ENCODE results near the gene FMOD.

Gene FMOD

GRCh38 chr1:203371288-203371687 is 20.4 kb upstream of the FMOD start:
- DNase-seq (ENCODE audit: low read depth), result no peak
- in situ Hi-C loops (cut with HindIII; ENCODE audit: low sequenced_read_pairs), result no loop called here
- H3K4me3 ChIP-seq (ENCODE audit: low read depth, low read length), result no peak overlapping the region
- no peak for TF ChIP-seq CTCF (IDR thresholded peaks at IDR 0.05; ENCODE audit: low read depth, low read length, missing control alignments)

GRCh38 chr1:203369666-203370065 is 18.7 kb upstream of the FMOD start:
- in situ Hi-C loops (cut with HindIII; ENCODE audit: low sequenced_read_pairs), result loop anchor here (5.0 to 10.0 kb wide), 2 partner anchors 58 to 365 kb away; no protein-coding TSS in a partner anchor
- TF ChIP-seq CTCF (IDR thresholded peaks at IDR 0.05; ENCODE audit: low read depth, low read length, missing control alignments), result no peak
- no peak for DNase-seq (ENCODE audit: low read depth)

GRCh38 chr1:203368624-203369451 is 17.9 kb upstream of the FMOD start:
- in situ Hi-C loops (cut with HindIII; ENCODE audit: low sequenced_read_pairs), result loop anchor here (5.0 to 10.0 kb wide), 2 partner anchors 58 to 366 kb away; no protein-coding TSS in a partner anchor
- DNase-seq (ENCODE audit: low read depth), result no peak
- TF ChIP-seq CTCF (IDR thresholded peaks at IDR 0.05; ENCODE audit: low read depth, low read length, missing control alignments), result no peak
- H3K4me3 ChIP-seq (ENCODE audit: low read depth, low read length), result no peak overlapping the region

More at GRCh38 chr1:203369666-203370065, 18.7 kb upstream of the FMOD start:
- no peak overlapping the region for H3K4me3 ChIP-seq (ENCODE audit: low read depth, low read length)

GRCh38 chr1:203367057-203367456 is 16.1 kb upstream of the FMOD start:
- DNase-seq (ENCODE audit: low read depth), result no peak
- no peak for TF ChIP-seq CTCF (IDR thresholded peaks at IDR 0.05; ENCODE audit: low read depth, low read length, missing control alignments)
- in situ Hi-C loops (cut with HindIII; ENCODE audit: low sequenced_read_pairs), result loop anchor here (5.0 to 10.0 kb wide), 2 partner anchors 60 to 368 kb away; no protein-coding TSS in a partner anchor
- no peak overlapping the region for H3K4me3 ChIP-seq (ENCODE audit: low read depth, low read length)

- no peak for DNase-seq (ENCODE audit: low read depth)
- H3K4me3 ChIP-seq (ENCODE audit: low read depth, low read length), result no peak overlapping the region
- in situ Hi-C loops (cut with HindIII; ENCODE audit: low sequenced_read_pairs), result loop anchor here (5.0 to 10.0 kb wide), 2 partner anchors 61 to 368 kb away; no protein-coding TSS in a partner anchor
- no peak for TF ChIP-seq CTCF (IDR thresholded peaks at IDR 0.05; ENCODE audit: low read depth, low read length, missing control alignments)
These were observed 15.6 kb upstream of the FMOD start for GRCh38 chr1:203366476-203366875.

- TF ChIP-seq CTCF (IDR thresholded peaks at IDR 0.05; ENCODE audit: low read depth, low read length, missing control alignments), result no peak
- no peak overlapping the region for H3K4me3 ChIP-seq (ENCODE audit: low read depth, low read length)
- in situ Hi-C loops (cut with HindIII; ENCODE audit: low sequenced_read_pairs), result loop anchor here (5.0 to 10.0 kb wide), 2 partner anchors 62 to 370 kb away; no protein-coding TSS in a partner anchor
- DNase-seq (ENCODE audit: low read depth), result no peak
These were observed 13.9 kb upstream of the FMOD start for GRCh38 chr1:203364806-203365205.

All from astrocyte of the cerebellum (primary cell).